Kidney tubule cell (primary cell): ENCODE measurements around the gene RNF5.
A peak's percentile ranks its signal among the peaks of the same experiment; 100 is the strongest.

Source experiments
- DNase-seq: peaks from one replicate; pipeline ENCODE4 v3.0.0-alpha.2; 2018; ENCODE audit warnings: low spot score

RNF5 gene

GRCh38 chr6:32151863-32152768, 26.1 kb upstream of the RNF5 start, which contains the start of gene PRRT1:
Gene PRRT1, minus strand, starts transcription at chr6:32151939. Its CDS starts 112 bp downstream, at chr6:32151827.
- no peak for DNase-seq

DNA sequence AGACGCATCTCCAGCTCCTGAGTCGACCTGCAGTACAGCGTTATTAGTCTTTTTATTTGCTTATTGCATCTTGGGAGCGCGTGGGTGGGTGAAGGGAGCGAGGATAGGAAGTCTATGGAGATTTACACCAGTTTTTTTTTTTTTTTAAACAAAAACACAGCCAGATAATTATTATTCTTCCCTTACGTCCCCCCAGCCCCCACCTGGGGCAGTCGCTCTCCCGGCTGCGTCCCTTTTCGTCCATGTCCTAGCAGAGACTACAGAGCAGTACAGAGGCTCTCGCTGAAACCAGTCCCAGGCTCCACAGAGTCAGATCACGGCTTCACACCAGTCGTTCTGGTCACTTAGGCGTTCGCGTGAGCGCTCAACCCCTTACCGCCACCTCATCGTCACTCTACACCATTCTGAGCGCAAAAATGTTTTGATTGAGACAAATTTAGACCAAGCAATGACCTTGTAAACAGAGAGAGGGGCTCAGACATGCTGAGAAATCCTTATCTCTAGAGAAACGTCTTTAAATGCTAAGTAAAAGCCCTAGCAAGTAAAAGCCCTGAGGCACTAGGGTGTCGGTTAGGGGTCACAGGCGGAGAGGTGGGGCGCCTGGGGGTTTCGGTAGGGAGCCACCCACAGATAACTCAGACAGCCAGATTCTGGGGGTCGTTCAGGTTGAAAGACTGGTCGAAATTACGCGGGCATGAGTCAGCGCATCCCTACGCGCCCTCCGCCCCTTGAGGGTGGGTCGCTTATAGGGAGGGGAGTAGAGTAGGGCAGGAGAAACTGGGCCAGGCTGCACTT, 25.2 kb upstream of the RNF5 start:
- DNase-seq: peak; percentile 31

DNA sequence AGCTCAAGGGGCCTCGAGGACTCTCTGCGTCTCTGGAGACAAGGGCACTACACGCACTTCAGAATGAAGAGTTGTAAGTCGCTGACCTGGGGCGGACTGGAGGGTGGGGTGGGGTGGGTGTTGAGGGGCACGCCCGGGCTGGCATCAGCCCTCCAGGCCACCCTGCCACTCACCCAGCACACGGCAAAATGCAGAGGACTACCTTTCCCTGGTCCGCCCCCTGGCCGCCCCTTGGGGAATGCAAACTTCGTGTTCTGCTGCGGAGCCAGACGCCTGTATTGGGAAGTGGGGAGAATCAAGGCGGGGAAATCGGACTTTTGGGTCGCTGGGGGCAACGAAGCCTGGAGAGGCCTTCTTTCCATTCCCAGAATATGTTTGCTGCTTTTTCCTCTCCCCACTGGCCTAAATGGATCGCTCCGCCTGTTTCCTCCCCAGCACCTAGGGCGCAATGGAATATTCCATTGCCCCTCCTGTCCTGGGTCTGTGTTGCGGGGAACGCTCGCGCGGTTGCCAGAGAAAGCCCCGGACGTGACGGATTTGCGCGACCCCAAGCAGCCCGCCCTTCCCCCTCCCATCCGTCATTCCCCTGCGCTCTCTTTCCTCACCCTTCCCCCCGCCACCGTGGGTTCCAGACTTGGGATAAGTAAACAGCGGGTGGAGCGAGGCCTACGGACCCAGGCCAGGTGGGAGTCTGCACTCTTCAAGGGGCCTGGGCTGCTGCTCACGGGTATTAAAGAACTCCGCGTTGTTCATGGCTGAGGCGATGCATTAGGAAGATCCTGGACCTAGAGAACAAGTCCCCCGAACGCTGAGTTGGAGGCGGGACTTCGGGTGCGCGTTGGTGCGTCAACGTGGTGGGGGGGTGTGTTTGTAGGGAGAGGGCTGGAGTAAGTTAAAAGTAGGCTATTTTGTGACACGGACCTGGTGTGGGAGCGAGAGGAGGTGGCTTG, 24.4 kb upstream of the RNF5 start, which contains the start of gene PPT2:
TSS of gene PPT2 (plus strand) at position 578 of the 950 bp plus-strand sequence. CDS start 454 bp downstream, outside the sequence.
- DNase-seq: peak; percentile 85

DNA sequence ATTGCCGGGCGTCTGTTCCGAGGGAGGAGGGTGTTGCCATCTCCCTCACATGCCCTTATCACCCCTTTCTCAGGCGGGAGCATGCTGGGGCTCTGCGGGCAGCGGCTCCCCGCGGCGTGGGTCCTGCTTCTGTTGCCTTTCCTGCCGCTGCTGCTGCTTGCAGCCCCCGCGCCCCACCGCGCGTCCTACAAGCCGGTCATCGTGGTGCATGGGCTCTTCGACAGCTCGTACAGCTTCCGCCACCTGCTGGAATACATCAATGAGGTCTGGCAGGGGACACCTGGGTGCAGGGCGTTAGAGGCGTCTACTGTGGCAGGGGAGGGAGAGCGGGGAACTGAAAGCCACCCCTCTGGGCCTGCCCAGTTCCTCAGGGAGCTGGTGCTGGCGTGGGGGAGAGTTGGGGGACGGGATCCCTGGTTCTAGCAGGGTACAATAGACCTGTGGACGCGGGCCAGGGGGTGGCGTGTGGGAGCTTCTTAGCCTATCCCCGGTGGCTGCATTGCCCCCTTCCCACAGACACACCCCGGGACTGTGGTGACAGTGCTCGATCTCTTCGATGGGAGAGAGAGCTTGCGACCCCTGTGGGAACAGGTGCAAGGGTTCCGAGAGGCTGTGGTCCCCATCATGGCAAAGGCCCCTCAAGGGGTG, 23.6 kb upstream of the RNF5 start:
- peak; percentile 73 for DNase-seq

DNA sequence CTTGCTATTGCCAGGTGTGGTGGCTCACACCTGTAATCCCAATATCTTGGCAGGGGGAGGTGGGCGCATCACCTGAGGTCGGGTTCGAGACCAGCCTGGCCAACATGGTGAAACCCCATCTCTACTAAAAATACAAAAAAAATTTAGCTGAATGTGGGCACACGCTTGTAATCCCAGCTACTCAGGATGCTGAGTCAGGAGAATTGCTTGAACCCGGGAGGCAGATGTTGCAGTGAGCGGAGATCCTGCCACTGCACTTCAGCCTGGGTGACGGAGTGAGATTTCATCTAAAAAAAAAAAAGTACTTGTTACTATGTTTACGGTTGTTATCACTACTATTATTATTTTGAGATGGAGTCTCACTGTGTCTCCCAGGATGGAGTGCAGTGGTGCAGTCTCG, 21.3 kb upstream of the RNF5 start:
- no peak for DNase-seq

DNA sequence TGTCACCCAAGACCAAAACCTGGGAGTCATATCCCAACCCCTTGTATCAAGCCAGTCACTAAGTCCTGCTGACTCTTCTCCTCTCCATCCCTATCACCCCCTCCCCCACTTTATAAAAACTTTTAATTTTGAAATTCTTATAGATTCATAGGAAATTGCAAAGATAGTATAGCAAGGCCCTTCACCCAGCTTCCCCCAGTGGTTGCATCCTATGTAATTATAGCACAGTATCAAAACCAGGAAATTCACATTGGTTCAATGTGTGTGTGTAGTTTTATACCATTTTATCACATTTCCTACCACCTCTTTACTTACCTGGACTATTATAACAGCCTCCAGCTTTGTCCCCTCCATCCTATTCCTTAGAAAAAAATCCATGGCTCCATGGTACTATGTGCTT, 20.2 kb upstream of the RNF5 start:
- no peak for DNase-seq

- DNase-seq: no peak
These were observed 14.5 kb upstream of the RNF5 start for GRCh38 chr6:32163559-32164258.

- DNase-seq: no peak
These were observed 13.9 kb upstream of the RNF5 start, which contains the start of gene EGFL8 for GRCh38 chr6:32164295-32164694. Gene EGFL8, plus strand, starts transcription at chr6:32164595. Its CDS starts 1,571 bp downstream, at chr6:32166166.

GRCh38 chr6:32166411-32167061, 11.7 kb upstream of the RNF5 start:
- no peak for DNase-seq

DNA sequence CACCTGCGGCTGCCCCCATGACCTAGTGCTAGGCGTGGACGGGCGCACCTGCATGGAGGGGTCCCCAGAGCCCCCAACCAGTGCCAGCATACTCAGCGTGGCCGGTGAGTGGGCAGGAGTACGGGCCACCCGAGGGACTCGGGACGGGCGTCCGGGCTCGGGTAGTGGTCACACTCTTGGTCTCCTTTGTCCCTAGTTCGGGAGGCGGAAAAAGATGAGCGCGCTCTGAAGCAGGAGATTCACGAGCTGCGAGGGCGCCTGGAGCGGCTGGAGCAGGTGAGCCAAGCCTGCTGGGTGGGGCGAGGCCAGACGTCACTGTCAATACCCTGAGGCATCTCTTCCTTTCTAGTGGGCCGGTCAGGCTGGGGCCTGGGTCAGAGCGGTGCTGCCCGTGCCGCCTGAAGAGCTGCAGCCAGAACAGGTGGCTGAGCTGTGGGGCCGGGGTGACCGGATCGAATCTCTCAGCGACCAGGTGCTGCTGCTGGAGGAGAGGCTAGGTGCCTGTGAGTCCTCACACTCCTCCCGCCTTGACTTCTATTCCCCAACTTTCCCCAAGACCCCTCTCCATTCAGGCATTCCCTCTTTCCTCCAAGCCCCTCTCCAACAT, 10.9 kb upstream of the RNF5 start:
- DNase-seq: no peak

- no peak for DNase-seq
These were observed 10.4 kb upstream of the RNF5 start for GRCh38 chr6:32167761-32168262.

GRCh38 chr6:32168350-32168749, 9.9 kb upstream of the RNF5 start:
- no peak for DNase-seq

GRCh38 chr6:32168807-32169591, 9.2 kb upstream of the RNF5 start:
- DNase-seq: no peak

DNA sequence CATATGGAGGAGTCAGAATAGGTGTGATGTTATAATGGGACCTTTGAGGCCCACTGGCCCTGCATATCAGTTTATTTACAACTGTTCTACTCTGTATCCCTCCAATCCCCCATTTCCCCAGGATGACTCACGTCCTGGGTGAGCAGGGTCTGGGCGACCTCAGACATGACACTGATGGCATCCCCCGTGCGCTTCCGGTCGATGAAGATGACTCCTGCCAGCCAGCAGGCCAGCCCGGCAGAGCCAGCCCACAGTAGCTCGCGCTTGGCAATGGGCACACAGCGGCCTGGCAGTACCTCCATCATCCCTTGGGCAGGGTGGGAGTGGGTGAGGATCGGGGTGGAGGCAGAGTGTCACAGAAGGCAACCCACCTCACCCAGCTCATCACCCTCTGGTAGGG, 7.9 kb upstream of the RNF5 start:
- no peak for DNase-seq

DNA sequence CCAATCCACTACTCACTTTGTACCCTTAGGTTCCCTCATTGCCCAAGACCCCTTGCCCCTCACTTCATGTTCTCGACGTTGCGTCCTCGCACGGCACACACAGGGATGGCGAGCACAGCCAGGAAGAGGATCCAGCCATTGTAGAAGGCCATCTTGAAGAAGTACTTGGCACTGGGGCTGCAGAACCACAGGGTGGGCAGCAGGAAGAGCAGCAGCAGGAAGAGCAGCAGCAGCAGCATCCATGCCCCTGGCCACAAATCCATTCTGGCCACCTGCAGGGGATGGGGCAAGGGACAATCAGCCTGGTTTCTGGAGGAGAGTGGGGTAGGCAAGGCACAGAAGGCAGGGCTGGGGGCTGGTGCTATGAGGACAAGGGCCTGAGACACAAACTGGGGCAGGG, 7.0 kb upstream of the RNF5 start:
- no peak for DNase-seq

GRCh38 chr6:32173051-32173727, 5.0 kb upstream of the RNF5 start:
- no peak for DNase-seq

- no peak for DNase-seq
These were observed 3.8 kb upstream of the RNF5 start for GRCh38 chr6:32174416-32174815.

- DNase-seq: no peak
These were observed 2.9 kb upstream of the RNF5 start for GRCh38 chr6:32175322-32175710.
